Measurements from ENCODE around the gene TTC39B.
A peak's percentile ranks its signal among the peaks of the same experiment; 100 is the strongest.

TTC39B gene

DNA sequence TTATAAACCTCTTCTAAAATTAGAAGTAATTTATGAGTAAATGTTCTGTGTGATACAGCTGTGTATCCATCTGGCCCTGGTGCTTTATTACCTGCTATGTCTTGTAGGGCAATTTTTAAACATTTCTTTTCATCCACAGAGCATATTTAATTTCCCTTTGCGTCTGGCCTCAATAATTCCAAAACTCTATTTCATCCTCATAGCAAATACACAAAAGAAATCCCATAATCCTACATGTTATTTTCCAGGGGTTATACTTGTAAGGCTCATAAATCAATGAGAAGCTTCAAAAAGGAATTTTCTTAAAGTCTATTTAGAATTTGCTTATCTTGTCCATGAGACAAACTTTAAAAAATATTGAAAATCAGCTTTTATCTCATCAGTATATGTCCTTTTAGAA is 167.0 kb downstream of the TTC39B start:
- Mint-ChIP-seq H3K4me3 (no peak overlapping the region), H3K36me3 (ENCODE audit: low read depth) (no peaks in the 10 kb centered on the region), H3K27ac (no peak overlapping the region), H3K27me3 (peaks cover 4% of the 10 kb centered on the region), H3K4me1 (ENCODE audit: low read depth) (peaks cover 12% of the 10 kb centered on the region), H3K9me3 (no peaks in the 10 kb centered on the region)
- no peak for DNase-seq

DNA sequence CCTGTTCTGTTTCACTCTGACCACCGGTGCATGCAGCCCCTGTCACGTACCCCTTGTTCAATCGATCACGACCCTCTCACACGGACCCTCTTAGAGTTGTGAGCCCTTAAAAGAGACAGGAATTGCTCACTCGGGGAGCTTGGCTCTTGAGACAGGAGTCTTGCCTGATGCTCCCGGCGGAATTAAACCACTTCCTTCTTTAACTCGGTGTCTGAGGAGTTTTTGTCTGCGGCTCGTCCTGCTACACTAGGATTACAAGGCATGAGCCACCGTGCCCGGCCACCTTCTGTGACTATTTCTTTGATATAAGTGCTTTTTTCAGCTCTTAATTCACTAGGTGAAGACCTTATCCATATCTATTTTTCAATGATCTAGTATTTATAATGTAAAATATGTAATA is 167.5 kb downstream of the TTC39B start:
- no peak for DNase-seq
- Mint-ChIP-seq H3K27ac (no peak overlapping the region), H3K4me1 (ENCODE audit: low read depth) (peaks cover 14% of the 10 kb centered on the region), H3K36me3 (ENCODE audit: low read depth) (no peaks in the 10 kb centered on the region), H3K4me3 (no peak overlapping the region), H3K9me3 (no peaks in the 10 kb centered on the region), H3K27me3 (peaks cover 1% of the 10 kb centered on the region)

DNA sequence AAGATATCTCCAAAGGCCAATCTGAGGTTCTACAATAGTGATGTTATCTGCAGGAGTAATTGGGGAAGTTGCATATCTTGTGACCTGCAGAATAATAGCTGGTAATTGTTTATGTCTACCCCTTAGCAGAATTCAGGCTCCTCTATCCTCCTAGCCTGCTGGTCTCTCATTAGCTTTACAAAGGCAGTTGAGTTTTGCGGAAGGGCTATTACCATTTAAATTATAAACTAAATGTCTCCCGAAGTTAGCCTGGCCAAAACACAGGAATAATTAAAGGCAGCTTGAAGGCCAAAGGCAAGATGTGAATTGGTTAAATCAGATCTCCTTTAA is 168.7 kb downstream of the TTC39B start:
- Mint-ChIP-seq H3K4me1 (ENCODE audit: low read depth) (peaks cover 14% of the 10 kb centered on the region), H3K27ac (no peak overlapping the region), H3K27me3 (no peaks in the 10 kb centered on the region), H3K9me3 (no peaks in the 10 kb centered on the region), H3K4me3 (no peak overlapping the region), H3K36me3 (ENCODE audit: low read depth) (no peaks in the 10 kb centered on the region)
- DNase-seq, result no peak

DNA sequence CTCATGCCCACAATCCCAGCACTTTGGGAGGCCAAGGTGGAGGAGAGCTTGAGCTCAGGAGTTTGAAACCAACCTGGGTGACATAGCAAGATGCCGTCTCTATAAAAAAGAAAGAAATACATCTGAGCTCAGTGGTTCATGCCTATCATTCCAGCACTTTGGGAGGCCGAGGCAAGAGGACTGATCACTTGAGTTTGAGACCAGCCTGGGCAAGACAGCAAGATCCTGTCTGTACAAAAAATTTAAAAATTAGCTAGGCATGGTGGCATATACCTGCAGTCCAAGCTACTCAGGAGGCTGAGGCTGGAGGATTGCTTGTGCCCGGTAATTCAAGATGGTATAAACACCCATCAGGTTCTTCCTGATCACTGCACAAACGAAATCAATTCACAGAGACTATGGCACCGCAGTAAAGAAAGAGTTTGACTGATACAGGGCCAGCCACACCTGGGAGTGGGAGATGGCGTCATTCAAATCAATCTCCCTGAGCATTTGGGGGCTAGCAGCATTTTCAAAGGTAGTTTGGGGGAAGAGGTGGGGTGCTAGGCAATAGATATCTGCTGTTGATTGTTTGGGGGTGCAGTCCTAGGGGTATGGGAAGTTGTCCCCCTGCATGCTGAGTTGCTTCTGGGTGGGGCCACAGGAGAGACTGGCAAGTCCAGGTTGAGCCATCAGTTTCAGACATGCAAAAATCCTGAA is 169.2 kb downstream of the TTC39B start:
- Mint-ChIP-seq H3K27me3 (no peaks in the 10 kb centered on the region), H3K9me3 (no peaks in the 10 kb centered on the region), H3K4me1 (ENCODE audit: low read depth) (peaks cover 13% of the 10 kb centered on the region), H3K36me3 (ENCODE audit: low read depth) (no peaks in the 10 kb centered on the region), H3K27ac (no peak overlapping the region), H3K4me3 (no peak overlapping the region)
- no peak for DNase-seq

DNA sequence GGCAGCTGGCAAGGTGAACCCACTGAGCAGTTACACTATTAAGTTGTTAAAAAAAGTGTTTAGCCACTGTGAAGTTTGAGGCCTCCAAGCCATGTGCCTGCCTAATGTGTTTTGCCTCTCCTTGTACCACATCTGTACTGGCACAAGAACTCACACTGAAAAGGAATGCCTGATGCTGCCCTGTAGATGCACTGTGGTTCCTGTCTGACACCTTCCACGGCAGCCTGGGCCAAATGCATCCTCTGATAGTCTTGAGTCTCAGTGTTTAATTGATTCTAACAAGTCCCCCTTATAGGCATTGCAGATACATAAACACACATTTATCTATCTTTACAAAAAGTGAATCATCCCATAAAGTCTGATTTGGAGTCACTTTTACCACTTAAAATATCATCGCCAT is 169.9 kb downstream of the TTC39B start:
- no peaks in the 10 kb centered on the region for H3K27me3 Mint-ChIP-seq
- H3K36me3 Mint-ChIP-seq (ENCODE audit: low read depth), result no peaks in the 10 kb centered on the region
- H3K9me3 Mint-ChIP-seq, result no peaks in the 10 kb centered on the region
- peaks cover 12% of the 10 kb centered on the region for H3K4me1 Mint-ChIP-seq (ENCODE audit: low read depth)
- DNase-seq, result no peak
- H3K4me3 Mint-ChIP-seq, result no peak overlapping the region
- H3K27ac Mint-ChIP-seq, result no peak overlapping the region

DNA sequence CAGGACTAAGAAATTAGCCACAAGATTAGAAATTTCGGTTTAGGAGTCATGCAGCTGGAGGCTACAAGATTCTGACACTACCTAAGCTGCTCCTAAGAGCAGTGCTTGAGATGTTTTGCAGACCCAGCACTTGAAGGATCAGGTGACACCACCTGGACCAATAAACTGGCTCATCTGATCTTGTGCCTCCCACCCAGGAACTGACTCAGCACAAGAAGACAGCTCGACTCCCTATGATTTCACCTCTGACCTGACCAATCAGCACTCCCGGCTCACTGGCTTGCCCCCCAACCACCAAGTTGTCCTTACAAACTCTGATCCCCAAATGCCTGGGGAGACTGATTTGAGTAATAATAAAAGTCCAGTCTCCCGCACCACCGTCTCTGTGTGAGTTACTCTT is 170.4 kb downstream of the TTC39B start:
- H3K4me1 Mint-ChIP-seq (ENCODE audit: low read depth), result peaks cover 12% of the 10 kb centered on the region
- H3K36me3 Mint-ChIP-seq (ENCODE audit: low read depth), result no peaks in the 10 kb centered on the region
- no peaks in the 10 kb centered on the region for H3K27me3 Mint-ChIP-seq
- no peak overlapping the region for H3K27ac Mint-ChIP-seq
- H3K9me3 Mint-ChIP-seq, result no peaks in the 10 kb centered on the region
- no peak for DNase-seq
- H3K4me3 Mint-ChIP-seq, result no peak overlapping the region

DNA sequence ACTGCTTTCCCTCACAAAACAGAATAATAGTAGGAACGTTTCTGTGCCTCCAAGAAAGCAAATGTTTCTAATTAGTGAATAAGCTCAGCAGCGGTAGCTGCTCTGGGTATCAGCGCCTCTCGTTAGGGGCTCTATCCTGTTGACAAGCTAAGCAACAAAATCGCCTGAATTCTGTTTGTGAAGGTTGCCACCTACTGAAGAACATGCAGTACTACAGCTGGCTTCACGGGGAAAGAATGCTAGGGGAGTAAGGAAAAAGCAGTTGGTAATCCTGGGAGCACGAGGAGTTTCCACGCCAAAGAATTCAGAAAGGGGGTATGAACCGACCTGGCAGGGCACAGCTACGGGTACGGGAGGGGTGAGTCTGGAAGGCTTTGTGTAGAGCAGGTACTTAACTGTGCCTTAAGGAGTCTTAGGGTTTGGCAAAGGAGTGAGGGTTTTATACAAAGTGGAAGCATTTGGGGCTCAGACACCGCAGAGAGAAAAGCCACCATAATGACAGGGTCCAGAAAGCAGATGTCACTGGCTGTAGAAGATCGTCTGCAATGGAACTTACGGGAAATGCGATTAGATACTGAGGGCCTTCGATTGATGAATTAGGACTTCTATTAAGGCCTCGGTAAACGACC is 171.7 kb downstream of the TTC39B start:
- H3K27me3 Mint-ChIP-seq, result no peaks in the 10 kb centered on the region
- peak; percentile 51 for DNase-seq
- H3K36me3 Mint-ChIP-seq (ENCODE audit: low read depth), result no peaks in the 10 kb centered on the region
- H3K27ac Mint-ChIP-seq, result no peak overlapping the region
- no peak overlapping the region for H3K4me3 Mint-ChIP-seq
- peaks cover 12% of the 10 kb centered on the region for H3K4me1 Mint-ChIP-seq (ENCODE audit: low read depth)
- no peaks in the 10 kb centered on the region for H3K9me3 Mint-ChIP-seq

DNA sequence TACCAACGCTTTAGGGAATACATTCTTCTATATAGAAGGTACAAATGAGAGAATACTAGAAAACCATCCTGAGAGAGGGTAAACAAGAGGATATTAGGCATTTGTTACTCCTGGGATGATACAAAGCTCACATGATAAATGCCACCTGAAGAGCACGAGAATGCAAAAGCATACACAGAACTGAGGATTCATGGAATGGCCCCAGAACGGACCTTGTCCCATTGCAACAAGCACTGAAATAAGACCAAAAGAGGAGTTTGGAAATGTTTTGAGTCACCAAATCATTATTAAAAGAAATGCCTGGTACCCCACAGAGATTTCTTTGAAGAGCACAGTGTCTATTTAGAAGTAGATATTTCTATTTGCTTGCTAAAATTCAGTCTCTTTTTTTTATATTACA is 173.5 kb downstream of the TTC39B start:
- Mint-ChIP-seq H3K4me3 (no peak overlapping the region), H3K36me3 (ENCODE audit: low read depth) (no peaks in the 10 kb centered on the region), H3K9me3 (no peaks in the 10 kb centered on the region), H3K27ac (no peak overlapping the region), H3K4me1 (ENCODE audit: low read depth) (peaks cover 12% of the 10 kb centered on the region), H3K27me3 (no peaks in the 10 kb centered on the region)
- DNase-seq, result no peak

DNA sequence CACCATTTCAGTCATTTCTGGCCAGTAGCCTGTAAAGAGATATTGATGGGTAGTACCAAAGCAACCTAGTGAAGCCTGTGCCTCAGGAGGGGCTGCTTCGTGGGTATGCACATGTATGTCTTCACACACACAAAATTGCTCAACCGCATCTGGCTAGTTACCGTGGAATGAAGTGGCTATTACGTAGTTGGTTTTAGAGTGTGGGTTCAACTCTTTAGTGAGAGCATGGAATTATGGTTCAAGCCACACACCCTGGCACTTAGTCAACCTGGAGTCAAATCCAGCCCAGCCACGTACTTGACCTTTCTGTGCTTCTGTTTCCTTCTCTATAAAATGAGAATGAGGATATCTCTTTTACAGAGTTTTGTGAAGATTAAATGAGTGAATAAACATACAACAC is 174.9 kb downstream of the TTC39B start:
- Mint-ChIP-seq H3K27me3 (peaks cover under 1% of the 10 kb centered on the region), H3K4me3 (no peak overlapping the region), H3K9me3 (no peaks in the 10 kb centered on the region), H3K4me1 (ENCODE audit: low read depth) (peaks cover 12% of the 10 kb centered on the region), H3K27ac (no peak overlapping the region), H3K36me3 (ENCODE audit: low read depth) (no peaks in the 10 kb centered on the region)
- no peak for DNase-seq

DNA sequence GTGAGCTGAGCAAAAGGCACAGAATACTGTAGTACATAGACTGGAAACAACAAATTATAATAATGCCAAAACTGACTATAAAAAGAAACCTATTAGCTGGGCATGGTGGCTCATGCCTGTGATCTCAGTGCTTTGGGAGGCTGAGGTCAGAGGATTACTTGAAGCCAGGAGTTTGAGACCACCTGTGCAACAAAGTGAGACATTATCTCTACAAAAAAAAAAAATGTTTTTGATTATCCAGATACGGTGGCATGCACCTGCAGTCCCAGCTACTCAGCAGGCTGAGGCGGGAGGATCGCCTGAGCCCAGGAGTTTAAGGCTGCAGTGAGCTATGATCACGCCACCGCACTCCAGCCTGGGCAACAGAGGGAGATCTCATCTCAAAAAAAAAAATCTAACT is 175.9 kb downstream of the TTC39B start:
- H3K4me3 Mint-ChIP-seq, result no peak overlapping the region
- H3K27ac Mint-ChIP-seq, result no peak overlapping the region
- H3K9me3 Mint-ChIP-seq, result no peaks in the 10 kb centered on the region
- H3K27me3 Mint-ChIP-seq, result peaks cover 7% of the 10 kb centered on the region
- no peaks in the 10 kb centered on the region for H3K36me3 Mint-ChIP-seq (ENCODE audit: low read depth)
- no peak for DNase-seq
- peaks cover 6% of the 10 kb centered on the region for H3K4me1 Mint-ChIP-seq (ENCODE audit: low read depth)

DNA sequence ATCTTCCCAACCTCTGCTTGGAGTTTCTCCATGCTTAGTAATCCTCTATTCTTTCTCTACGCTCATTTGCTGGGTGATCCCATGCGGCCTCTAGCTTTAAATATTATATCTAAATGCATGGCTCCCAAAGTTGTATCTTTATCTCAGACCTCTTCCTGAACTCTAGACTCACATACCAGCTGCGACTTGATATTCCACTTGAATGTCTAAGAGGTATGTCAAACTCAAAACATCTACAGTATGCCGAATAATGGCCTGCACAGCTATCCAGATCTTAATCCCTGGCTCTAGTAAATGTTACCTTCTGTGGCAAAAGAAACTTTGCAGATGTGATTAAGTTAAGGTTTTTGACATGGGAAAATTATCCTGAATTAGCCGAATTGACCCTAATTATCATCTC is 179.2 kb downstream of the TTC39B start:
- no peak overlapping the region for H3K27ac Mint-ChIP-seq
- H3K4me1 Mint-ChIP-seq (ENCODE audit: low read depth), result no peaks in the 10 kb centered on the region
- H3K27me3 Mint-ChIP-seq, result peaks cover 11% of the 10 kb centered on the region
- H3K4me3 Mint-ChIP-seq, result no peak overlapping the region
- no peaks in the 10 kb centered on the region for H3K36me3 Mint-ChIP-seq (ENCODE audit: low read depth)
- no peaks in the 10 kb centered on the region for H3K9me3 Mint-ChIP-seq
- no peak for DNase-seq

DNA sequence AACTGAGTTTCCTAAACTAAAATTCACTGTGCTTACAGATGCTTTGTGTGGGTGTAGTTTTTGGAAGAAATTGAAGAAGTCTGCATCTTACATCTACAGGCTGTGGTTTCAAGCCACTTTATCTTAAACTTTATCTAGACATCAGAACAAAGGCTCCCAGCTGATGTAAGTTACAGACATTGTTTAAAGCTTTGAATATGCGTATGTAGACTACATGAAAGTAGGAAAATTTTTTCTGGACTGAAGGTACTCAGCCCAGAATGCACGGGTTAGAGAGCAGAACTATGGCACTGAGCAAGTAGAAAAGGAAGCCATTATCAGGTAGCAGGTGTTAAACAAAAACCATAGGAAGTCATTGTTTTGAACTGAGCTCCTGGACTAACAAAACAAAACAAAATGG is 185.4 kb downstream of the TTC39B start:
- no peak for DNase-seq
- H3K27me3 Mint-ChIP-seq, result peaks cover 6% of the 10 kb centered on the region
- no peak overlapping the region for H3K4me3 Mint-ChIP-seq
- H3K27ac Mint-ChIP-seq, result no peak overlapping the region
- H3K36me3 Mint-ChIP-seq (ENCODE audit: low read depth), result no peaks in the 10 kb centered on the region
- peaks cover 19% of the 10 kb centered on the region for H3K4me1 Mint-ChIP-seq (ENCODE audit: low read depth)
- H3K9me3 Mint-ChIP-seq, result no peaks in the 10 kb centered on the region

DNA sequence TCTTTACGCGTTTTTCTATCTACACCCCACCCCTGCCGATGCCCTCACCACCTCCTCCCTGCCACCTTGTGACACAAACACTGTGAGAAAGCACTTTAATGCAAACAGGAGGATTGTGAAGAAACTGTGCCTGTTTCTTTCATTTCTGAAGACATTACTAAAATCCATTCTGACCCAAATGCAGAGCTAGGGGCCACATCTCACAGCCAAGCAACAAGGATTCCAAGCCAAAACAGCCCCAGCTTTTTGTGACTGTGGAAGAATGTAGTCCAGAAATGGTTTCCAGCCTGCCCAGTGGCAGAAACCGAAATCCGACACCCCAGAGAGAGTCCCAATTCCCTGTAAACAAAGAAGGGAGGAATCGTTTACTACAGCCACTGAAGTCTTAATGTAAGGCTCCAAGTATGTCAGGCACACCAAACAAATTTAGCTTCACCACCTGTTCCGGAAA is 190.9 kb downstream of the TTC39B start:
- no peak for DNase-seq
- no peak overlapping the region for H3K4me3 Mint-ChIP-seq
- no peaks in the 10 kb centered on the region for H3K36me3 Mint-ChIP-seq (ENCODE audit: low read depth)
- peaks cover 8% of the 10 kb centered on the region for H3K27me3 Mint-ChIP-seq
- peaks cover 8% of the 10 kb centered on the region for H3K4me1 Mint-ChIP-seq (ENCODE audit: low read depth)
- H3K9me3 Mint-ChIP-seq, result no peaks in the 10 kb centered on the region
- no peak overlapping the region for H3K27ac Mint-ChIP-seq

DNA sequence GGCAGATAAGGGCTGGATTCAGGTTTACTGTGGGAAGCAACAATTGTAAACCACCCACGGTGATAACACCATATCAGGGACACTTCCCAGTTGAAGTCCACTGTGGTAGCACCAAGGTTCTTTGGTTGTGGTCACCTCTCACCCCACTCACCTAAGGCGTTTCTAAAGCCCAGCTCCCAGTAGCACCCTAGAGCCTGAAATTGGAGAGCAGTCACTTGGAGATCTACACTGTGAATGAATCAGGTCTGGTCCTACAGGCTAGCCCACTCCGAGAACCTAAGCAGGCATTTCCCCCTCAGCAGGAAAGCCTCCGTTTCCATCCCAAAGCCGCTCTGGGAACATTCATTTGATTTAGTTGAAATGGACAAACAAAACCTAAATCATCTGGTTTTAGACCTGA is 191.3 kb downstream of the TTC39B start:
- H3K9me3 Mint-ChIP-seq, result no peaks in the 10 kb centered on the region
- no peak for DNase-seq
- no peak overlapping the region for H3K4me3 Mint-ChIP-seq
- peaks cover 5% of the 10 kb centered on the region for H3K4me1 Mint-ChIP-seq (ENCODE audit: low read depth)
- H3K36me3 Mint-ChIP-seq (ENCODE audit: low read depth), result no peaks in the 10 kb centered on the region
- peaks cover 8% of the 10 kb centered on the region for H3K27me3 Mint-ChIP-seq
- H3K27ac Mint-ChIP-seq, result no peak overlapping the region

DNA sequence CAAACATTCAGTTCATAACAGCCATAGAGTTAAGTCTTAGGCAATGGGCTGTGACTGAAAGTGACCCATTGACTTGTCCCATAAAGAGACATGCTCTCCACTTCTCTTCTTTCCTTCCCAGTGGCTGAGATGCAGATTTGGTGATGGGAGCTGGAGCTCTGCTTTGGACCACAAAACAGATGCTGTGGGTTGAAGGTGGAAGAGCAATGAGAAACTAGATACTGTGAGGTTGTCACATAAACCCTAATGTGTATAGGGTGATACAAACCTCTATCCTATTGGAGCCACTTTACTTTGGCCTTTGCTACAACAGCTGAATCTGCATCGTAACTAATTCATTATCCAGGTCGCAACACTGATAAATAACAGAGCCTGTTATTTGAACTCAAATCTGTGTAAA is 192.0 kb downstream of the TTC39B start:
- Mint-ChIP-seq H3K27me3 (peaks cover 8% of the 10 kb centered on the region), H3K9me3 (no peaks in the 10 kb centered on the region), H3K4me3 (no peak overlapping the region), H3K27ac (no peak overlapping the region), H3K36me3 (ENCODE audit: low read depth) (no peaks in the 10 kb centered on the region), H3K4me1 (ENCODE audit: low read depth) (peaks cover 3% of the 10 kb centered on the region)
- DNase-seq, result no peak
